ENCODE results near the gene MICAL2.

DNA sequence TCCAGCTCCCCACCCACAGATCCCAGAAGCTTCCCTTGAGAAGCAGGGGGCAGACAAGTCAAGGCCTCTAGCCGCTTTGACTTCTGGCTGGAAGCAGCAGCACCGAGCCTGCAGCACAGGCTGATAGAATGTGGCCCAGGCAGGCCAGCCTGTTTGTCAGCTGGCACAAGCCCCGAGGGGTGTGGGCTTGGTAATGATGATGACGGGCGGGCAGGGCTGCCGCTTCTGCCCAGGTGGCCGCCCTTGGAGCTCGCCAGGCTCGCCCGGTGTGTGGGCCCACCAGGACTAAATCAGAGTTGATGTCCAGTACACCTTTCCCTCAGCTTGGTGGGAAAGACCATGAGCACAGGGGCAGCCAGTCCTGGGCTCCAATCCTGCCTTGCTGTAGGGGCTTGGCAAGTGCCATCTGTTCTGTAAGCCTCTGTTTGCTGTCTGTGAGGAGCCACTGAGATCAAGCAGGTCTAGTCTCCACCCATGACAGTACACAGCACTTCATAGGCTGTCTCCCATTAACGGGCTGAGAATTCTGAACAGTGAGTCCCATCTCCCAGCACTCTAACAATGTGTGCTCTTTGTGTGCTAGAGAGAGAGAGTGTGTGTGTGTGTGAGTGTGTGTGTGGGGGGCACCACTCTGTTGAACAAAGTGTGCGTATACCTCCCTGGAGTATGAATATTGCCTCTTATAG is 26.8 kb downstream of the MICAL2 start:
- no peak for TF ChIP-seq EP300 (IDR thresholded peaks at IDR 0.05)
- TF ChIP-seq, protein P1, sequence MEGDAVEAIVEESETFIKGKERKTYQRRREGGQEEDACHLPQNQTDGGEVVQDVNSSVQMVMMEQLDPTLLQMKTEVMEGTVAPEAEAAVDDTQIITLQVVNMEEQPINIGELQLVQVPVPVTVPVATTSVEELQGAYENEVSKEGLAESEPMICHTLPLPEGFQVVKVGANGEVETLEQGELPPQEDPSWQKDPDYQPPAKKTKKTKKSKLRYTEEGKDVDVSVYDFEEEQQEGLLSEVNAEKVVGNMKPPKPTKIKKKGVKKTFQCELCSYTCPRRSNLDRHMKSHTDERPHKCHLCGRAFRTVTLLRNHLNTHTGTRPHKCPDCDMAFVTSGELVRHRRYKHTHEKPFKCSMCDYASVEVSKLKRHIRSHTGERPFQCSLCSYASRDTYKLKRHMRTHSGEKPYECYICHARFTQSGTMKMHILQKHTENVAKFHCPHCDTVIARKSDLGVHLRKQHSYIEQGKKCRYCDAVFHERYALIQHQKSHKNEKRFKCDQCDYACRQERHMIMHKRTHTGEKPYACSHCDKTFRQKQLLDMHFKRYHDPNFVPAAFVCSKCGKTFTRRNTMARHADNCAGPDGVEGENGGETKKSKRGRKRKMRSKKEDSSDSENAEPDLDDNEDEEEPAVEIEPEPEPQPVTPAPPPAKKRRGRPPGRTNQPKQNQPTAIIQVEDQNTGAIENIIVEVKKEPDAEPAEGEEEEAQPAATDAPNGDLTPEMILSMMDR (IDR thresholded peaks at IDR 0.05) = no peak
